ENCODE data around the gene TEX35. TPM values are rescaled to one million over a fixed set of nuclear protein-coding genes. Genes with fewer than 3 reads are reported as not detected.
A peak's percentile ranks its signal among the peaks of the same experiment; 100 is the strongest.

TEX35 gene
- total RNA-seq (2021; ENCODE audit: unreplicated experiment) (not detected), Bru-seq, nascent RNA (not detected), BruChase-seq, experiment 1, labeled RNA remaining after a 6-hour chase (percentile 13 among the genes with signal in this experiment), BruChase-seq, experiment 2, labeled RNA remaining after a 2-hour chase (percentile 15 among the genes with signal in this experiment)
- polyA plus RNA-seq (2012), result not detected in 2 replicates
- long read RNA-seq, result 0 reads

- Histone ChIP-seq H3K4me3 (replicated peaks in 1 of 2; ENCODE audit: low read depth in 1 of 2, low read length in 2 of 2) (no peak within 1 kb of the TSS), H3K9ac (ENCODE audit: low read length) (no peak within 1 kb of the TSS), H3K79me2 (ENCODE audit: insufficient read depth, low read length) (no peaks in the 10 kb centered on the region), H3K4me1 (ENCODE audit: control insufficient read depth in 1 of 2, insufficient read depth in 2 of 2, low read length in 2 of 2) (no peaks in the 10 kb centered on the region), H3K27me3 (ENCODE audit: insufficient read depth, low read length) (no peaks in the 10 kb centered on the region), H4K20me1 (ENCODE audit: insufficient read depth) (no peaks in the 10 kb centered on the region), H3K4me2 (ENCODE audit: low read length) (no peak within 1 kb of the TSS), H3K27ac (ENCODE audit: low read depth, low read length) (no peak within 1 kb of the TSS), H3K9me2 (ENCODE audit: insufficient read depth) (no peaks in the 10 kb centered on the region), H2AFZ (ENCODE audit: low read depth, low read length, poor library complexity, severe bottlenecking) (no peak within 1 kb of the TSS), H3K36me3 (ENCODE audit: control insufficient read depth in 1 of 2, insufficient read depth in 2 of 2, low read length in 2 of 2) (no peaks in the 10 kb centered on the region), H3K9me3 (ENCODE audit: control insufficient read depth in 1 of 2, insufficient read depth in 1 of 2, low read depth in 1 of 2, low read length in 2 of 2) (no peaks in the 10 kb centered on the region)
- TF ChIP-seq ZNF274 (IDR thresholded peaks at IDR 0.05; ENCODE audit: low read depth, low read length) (no peak), POLR2AphosphoS5 (IDR thresholded peaks at IDR 0.05; ENCODE audit: low read depth, low read length) (no peak), FOSL1 (IDR thresholded peaks at IDR 0.05; ENCODE audit: low read depth) (no peak), EGR1 (IDR thresholded peaks at IDR 0.05; ENCODE audit: low read depth) (no peak), ZBTB33 (IDR thresholded peaks at IDR 0.05; ENCODE audit: extremely low read depth, insufficient replicate concordance, low read length) (no peak), SIN3A (IDR thresholded peaks at IDR 0.05; ENCODE audit: low read depth) (no peak), EZH2 (IDR thresholded peaks at IDR 0.05) (no peak), YY1 (IDR thresholded peaks at IDR 0.05; ENCODE audit: extremely low read depth, insufficient replicate concordance, low read depth, low read length) (no peak), JUND (IDR thresholded peaks at IDR 0.05) (no peak), CEBPB (IDR thresholded peaks at IDR 0.05; ENCODE audit: low read depth) (no peak), SRF (IDR thresholded peaks at IDR 0.05; ENCODE audit: low read depth) (no peak), TCF7L2 (IDR thresholded peaks at IDR 0.05; ENCODE audit: borderline replicate concordance, extremely low read depth, insufficient read depth, insufficient read length) (no peak), ELF1 (IDR thresholded peaks at IDR 0.05; ENCODE audit: borderline replicate concordance, low read depth) (no peak), ZFX (IDR thresholded peaks at IDR 0.05) (no peak), POLR2A (IDR thresholded peaks at IDR 0.05; ENCODE audit: borderline replicate concordance, extremely low read depth, insufficient read depth, insufficient read length) (no peak)
- TF ChIP-seq, protein P1, sequence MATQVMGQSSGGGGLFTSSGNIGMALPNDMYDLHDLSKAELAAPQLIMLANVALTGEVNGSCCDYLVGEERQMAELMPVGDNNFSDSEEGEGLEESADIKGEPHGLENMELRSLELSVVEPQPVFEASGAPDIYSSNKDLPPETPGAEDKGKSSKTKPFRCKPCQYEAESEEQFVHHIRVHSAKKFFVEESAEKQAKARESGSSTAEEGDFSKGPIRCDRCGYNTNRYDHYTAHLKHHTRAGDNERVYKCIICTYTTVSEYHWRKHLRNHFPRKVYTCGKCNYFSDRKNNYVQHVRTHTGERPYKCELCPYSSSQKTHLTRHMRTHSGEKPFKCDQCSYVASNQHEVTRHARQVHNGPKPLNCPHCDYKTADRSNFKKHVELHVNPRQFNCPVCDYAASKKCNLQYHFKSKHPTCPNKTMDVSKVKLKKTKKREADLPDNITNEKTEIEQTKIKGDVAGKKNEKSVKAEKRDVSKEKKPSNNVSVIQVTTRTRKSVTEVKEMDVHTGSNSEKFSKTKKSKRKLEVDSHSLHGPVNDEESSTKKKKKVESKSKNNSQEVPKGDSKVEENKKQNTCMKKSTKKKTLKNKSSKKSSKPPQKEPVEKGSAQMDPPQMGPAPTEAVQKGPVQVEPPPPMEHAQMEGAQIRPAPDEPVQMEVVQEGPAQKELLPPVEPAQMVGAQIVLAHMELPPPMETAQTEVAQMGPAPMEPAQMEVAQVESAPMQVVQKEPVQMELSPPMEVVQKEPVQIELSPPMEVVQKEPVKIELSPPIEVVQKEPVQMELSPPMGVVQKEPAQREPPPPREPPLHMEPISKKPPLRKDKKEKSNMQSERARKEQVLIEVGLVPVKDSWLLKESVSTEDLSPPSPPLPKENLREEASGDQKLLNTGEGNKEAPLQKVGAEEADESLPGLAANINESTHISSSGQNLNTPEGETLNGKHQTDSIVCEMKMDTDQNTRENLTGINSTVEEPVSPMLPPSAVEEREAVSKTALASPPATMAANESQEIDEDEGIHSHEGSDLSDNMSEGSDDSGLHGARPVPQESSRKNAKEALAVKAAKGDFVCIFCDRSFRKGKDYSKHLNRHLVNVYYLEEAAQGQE (IDR thresholded peaks at IDR 0.05; ENCODE audit: low read depth), result no peak
- TF ChIP-seq, protein P2, sequence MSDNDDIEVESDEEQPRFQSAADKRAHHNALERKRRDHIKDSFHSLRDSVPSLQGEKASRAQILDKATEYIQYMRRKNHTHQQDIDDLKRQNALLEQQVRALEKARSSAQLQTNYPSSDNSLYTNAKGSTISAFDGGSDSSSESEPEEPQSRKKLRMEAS (IDR thresholded peaks at IDR 0.05), result no peak
- ChIA-PET POLR2A (no interaction called here), RAD21 (ENCODE audit: low non-redundant PET in 1 of 2, low total read pairs in 2 of 2, uncharacterized antibody in 2 of 2, unreplicated experiment in 2 of 2) (no interaction called here), CTCF (interaction anchor here (1.4 to 4.2 kb wide), 2 partner anchors 12 to 202 kb away, joined by 3 to 23 read pairs; no protein-coding TSS in a partner anchor)
- BruUV-seq (replicated peaks), result no TSS peak
- intact Hi-C loops (cut with micrococcal nuclease), result no loop called here
- ATAC-seq (no peak), DNase-seq (ENCODE audit: low read depth, low spot score) (no peak)
Measured at GRCh38 chr1:178512566-178513277, at the start of gene TEX35. TEX35 (plus strand) TSS chr1:178513109; CDS start chr1:178513189, 80 bp downstream.
